HEK293T (cell line): ENCODE results near the gene TNFRSF21.

Source experiments
- ARNT ChIP-seq: fragments of 450-650 bp; IDR thresholded peaks from 2 replicates; pipeline ENCODE4 v1.6.1; 2017; ENCODE audit warnings: mild to moderate bottlenecking
- CTBP1 ChIP-seq: fragments of 450-650 bp; IDR thresholded peaks from 2 replicates; pipeline ENCODE4 v1.6.1; 2016; ENCODE audit warnings: borderline replicate concordance
- FOXK2 ChIP-seq: fragments of 450-650 bp; IDR thresholded peaks from 2 replicates; pipeline ENCODE4 v1.6.1; 2016; ENCODE audit warnings: mild to moderate bottlenecking
- FOXM1 ChIP-seq: fragments of 450-650 bp; IDR thresholded peaks from 2 replicates; pipeline ENCODE4 v1.6.1; 2017; ENCODE audit warnings: mild to moderate bottlenecking, borderline replicate concordance
- LEF1 ChIP-seq: fragments of 450-650 bp; IDR thresholded peaks from 2 replicates; pipeline ENCODE4 v1.6.1; 2017; ENCODE audit warnings: mild to moderate bottlenecking, borderline replicate concordance
- ZNF384 ChIP-seq: fragments of 450-650 bp; IDR thresholded peaks from 2 replicates; pipeline ENCODE4 v1.6.1; 2016

- TF ChIP-seq LEF1 (no peak), ARNT (no peak), FOXM1 (no peak), ZNF384 (no peak), FOXK2 (no peak), CTBP1 (no peak)
These were observed 75.3 kb downstream of the TNFRSF21 start for GRCh38 chr6:47234266-47234933.
